GM12878 (cell line): ENCODE results near the gene PAPOLA. TPM values are rescaled to one million over a fixed set of nuclear protein-coding genes. Genes with fewer than 3 reads are reported as not detected.

Experiments used
- ATAC-seq: fragments of 200-7000 bp; cut with Tn5 transposase; 3 replicates; pipeline ENCODE4 v1.9.1; 2020; ENCODE audit warnings: mild to moderate bottlenecking, moderate library complexity
- Bru-seq: library from RNA; stranded (reverse); fragments of 400-500 nt; gene quantifications from one replicate; lab custom pipeline; 2021; lab: Mats Ljungman, UMichigan
- BruChase-seq, 2 experiments: library from RNA; stranded (reverse); fragments of 400-500 nt; gene quantifications; one replicate each; lab custom pipeline; 2021; lab: Mats Ljungman, UMichigan
- BruUV-seq: library from RNA; stranded (reverse); fragments of 400-500 nt; replicated peaks from 2 replicates; lab custom pipeline; 2021; lab: Mats Ljungman, UMichigan
- CTCF ChIA-PET: fragments of 300-600 bp; sonication (Branson Sonifier 250); formaldehyde crosslinking; extraction: SDS; loops from one replicate; lab custom pipeline; 2021; ENCODE audit warnings: inconsistent platforms; lab: Yijun Ruan, JAX
- POLR2A ChIA-PET: fragments of 350-600 bp; formaldehyde crosslinking; extraction: SDS; loops from one replicate; lab custom pipeline; 2021; ENCODE audit warnings: inconsistent platforms; lab: Charles Lee
- RAD21 ChIA-PET: fragments of 300-600 bp; sonication (Branson Sonifier 250); formaldehyde crosslinking; loops from one replicate; lab custom pipeline; 2023; ENCODE audit warnings: antibody characterized with exemption; ENCODE audit not compliant: unreplicated experiment; lab: Charles Lee
- SMC1A ChIA-PET: fragments of 300-600 bp; sonication (Branson Sonifier 250); formaldehyde crosslinking; loops from one replicate; lab custom pipeline; 2023; ENCODE audit not compliant: unreplicated experiment, uncharacterized antibody; lab: Charles Lee
- DNase-seq: peaks from one replicate; pipeline ENCODE4 v3.0.0-alpha.2; 2011; ENCODE audit warnings: low read depth, low spot score
- FAIRE-seq: peaks from 3 replicates; lab custom pipeline; 2011; peaks lifted over from hg19 to GRCh38; lab: Jason Lieb, UNC
- H2AFZ ChIP-seq: 2 replicates; pipeline ENCODE4 v1.6.0; 2011; ENCODE audit warnings: low read depth, low read length, control low read depth; ENCODE audit not compliant: control insufficient read depth
- H3K27ac ChIP-seq: 2 replicates; pipeline ENCODE4 v1.5.1; 2011; ENCODE audit warnings: control low read depth; ENCODE audit not compliant: control insufficient read depth, insufficient read depth
- H3K27me3 ChIP-seq, 2 experiments: replicated peaks in 1 of 2; 2 replicates each; pipeline versions ENCODE4 v1.6.0 to v1.6.1; 2011; ENCODE audit warnings: low read length in 1 of 2; ENCODE audit not compliant: control insufficient read depth in 2 of 2, insufficient read depth in 2 of 2
- H3K36me3 ChIP-seq, 2 experiments: 2 replicates each; pipeline ENCODE4 v1.5.1; 2011; ENCODE audit warnings: low read length in 1 of 2; ENCODE audit not compliant: control insufficient read depth in 2 of 2, insufficient read depth in 2 of 2
- H3K4me1 ChIP-seq: 2 replicates; pipeline ENCODE4 v1.6.1; 2011; ENCODE audit warnings: mild to moderate bottlenecking, low read length, moderate library complexity, mixed read lengths; ENCODE audit not compliant: control insufficient read depth, insufficient read depth
- H3K4me2 ChIP-seq: 2 replicates; pipeline ENCODE4 v1.6.0; 2011; ENCODE audit warnings: control low read depth; ENCODE audit not compliant: control insufficient read depth, insufficient read depth
- H3K4me3 ChIP-seq: fragments of 200-600 bp; sonication (generic); 2 replicates; pipeline ENCODE4 v1.5.1; 2016
- H3K79me2 ChIP-seq: 2 replicates; pipeline ENCODE4 v1.6.0; 2011; ENCODE audit warnings: low read length; ENCODE audit not compliant: control insufficient read depth, insufficient read depth
- H3K9ac ChIP-seq: 2 replicates; pipeline ENCODE4 v1.8.0; 2011; ENCODE audit warnings: low read length, control low read depth, mixed read lengths; ENCODE audit not compliant: control insufficient read depth, insufficient read depth
- H3K9me3 ChIP-seq: replicated peaks from 3 replicates; pipeline ENCODE4 v1.5.1; 2011; ENCODE audit warnings: mild to moderate bottlenecking, low read length; ENCODE audit not compliant: control insufficient read depth, insufficient read depth
- H4K20me1 ChIP-seq: 2 replicates; pipeline ENCODE4 v1.6.0; 2011; ENCODE audit not compliant: control insufficient read depth, insufficient read depth
- ATF7 ChIP-seq: fragments of 450-650 bp; IDR thresholded peaks from 2 replicates; pipeline ENCODE4 v1.6.1; 2016; ENCODE audit warnings: low read depth, mild to moderate bottlenecking
- CBFB ChIP-seq: IDR thresholded peaks from 2 replicates; pipeline ENCODE4 v1.6.1; 2016; ENCODE audit warnings: antibody characterized with exemption, low read depth
- DPF2 ChIP-seq: fragments of 450-650 bp; IDR thresholded peaks from 2 replicates; pipeline ENCODE4 v1.6.1; 2017; ENCODE audit warnings: mild to moderate bottlenecking
- MXI1 ChIP-seq: fragments of 150-350 bp; IDR thresholded peaks from 2 replicates; pipeline ENCODE4 v1.6.1; 2011; ENCODE audit warnings: low read depth, mild to moderate bottlenecking, inconsistent platforms, low read length, improper control_type of control experiment
- SIN3A ChIP-seq: IDR thresholded peaks from 2 replicates; pipeline ENCODE4 v1.6.1; 2012; ENCODE audit warnings: low read depth, low read length, improper control_type of control experiment
- SMAD5 ChIP-seq: IDR thresholded peaks from 2 replicates; pipeline ENCODE4 v1.6.1; 2016; ENCODE audit warnings: antibody characterized with exemption, low read depth
- SP1 ChIP-seq: IDR thresholded peaks from one replicate; pipeline ENCODE4 v1.6.1; 2011; ENCODE audit warnings: low read depth, low read length
- SREBF1 ChIP-seq: IDR thresholded peaks from 2 replicates; pipeline ENCODE4 v1.6.1; 2012; ENCODE audit warnings: mild to moderate bottlenecking, low read length
- SRF ChIP-seq, 2 experiments: IDR thresholded peaks; 2 replicates each; pipeline ENCODE4 v1.6.1; 2011; ENCODE audit warnings: low read depth in 2 of 2, low read length in 2 of 2, mild to moderate bottlenecking in 1 of 2, moderate library complexity in 1 of 2
- TARDBP ChIP-seq: IDR thresholded peaks from 2 replicates; pipeline ENCODE4 v1.6.1; 2016; ENCODE audit warnings: borderline replicate concordance
- WGBS: methylation state at CpG from one replicate; pipeline ENCODE4 v1.1.6; 2016; ENCODE audit warnings: low lambda C conversion rate; ENCODE audit not compliant: insufficient replicate concordance, insufficient coverage; ENCODE audit errors: missing lambda C conversion rate; 5-methylcytosine and 5-hydroxymethylcytosine counted together
- in situ Hi-C: fragments of 300-500 bp; cut with MboI; formaldehyde crosslinking; loops from 9 replicates; pipeline ENCODE4 v1.14.3; 2018; ENCODE audit warnings: mixed read lengths
- intact Hi-C: fragments of 100-400 bp; cut with micrococcal nuclease; formaldehyde crosslinking; loops from one replicate; pipeline ENCODE4 v1.14.2; 2022; ENCODE audit not compliant: unreplicated experiment
- long read RNA-seq, 2 experiments: library from polyadenylated mRNA; unstranded; transcript quantifications; one replicate each; pipeline ENCODE4 v2.0.0, GENCODE V29; 2019 to 2020
- polyA minus RNA-seq, 3 experiments: library from RNA; depleted of rRNA, polyadenylated mRNA; stranded (reverse); fragments of >200 nt; gene quantifications; 2 replicates each; pipeline ENCODE4 v1.2.3, GENCODE V29; 2011
- polyA plus RNA-seq, 11 experiments: library from polyadenylated mRNA; depleted of rRNA in 4 of 11; unstranded in 6 of 11; stranded (reverse) in 5 of 11; fragments of >200 nt; fragmentation: Nextera tagmentation in 4 of 11; fragmentation: Illumina TruSeq in 1 of 11; extraction: Ambion mirVana in 4 of 11; extraction: Trizol in 1 of 11; gene quantifications; 1 replicate in 1 of 11; 2 replicates in 10 of 11; pipeline versions ENCODE4 v1.2.1 to v1.2.3, GENCODE V29; 2011 to 2016; ENCODE audit warnings: inconsistent platforms in 2 of 11, missing spikeins in 2 of 11, low read depth in 1 of 11
- total RNA-seq, 4 experiments: library from RNA; depleted of rRNA in 3 of 4; stranded (reverse); fragments of >200 nt in 3 of 4; fragmentation: Illumina TruSeq in 1 of 4; extraction: Trizol in 1 of 4; gene quantifications; 2 replicates each; pipeline versions ENCODE4 v1.2.1 to v1.2.3, GENCODE V29; 2013 to 2021
- TF ChIP-seq, protein P1 (sequence below): fragments of 450-650 bp; conservative IDR thresholded peaks from 2 replicates; pipeline ENCODE4 v1.6.1; 2017; ENCODE audit warnings: mild to moderate bottlenecking, moderate library complexity
- TF ChIP-seq, protein P2 (sequence below): fragments of 450-650 bp; IDR thresholded peaks from 2 replicates; pipeline ENCODE4 v1.6.1; 2017; ENCODE audit warnings: low read depth, mild to moderate bottlenecking, moderate library complexity
- TF ChIP-seq, protein P3 (sequence below): fragments of 450-650 bp; IDR thresholded peaks from 2 replicates; pipeline ENCODE4 v1.6.1; 2016; ENCODE audit warnings: mild to moderate bottlenecking

PAPOLA gene
- 478 and 480 TPM in 2 replicates for total RNA-seq (2013; cell fraction: nucleolus; rRNA removed)
- total RNA-seq (2014; rRNA removed) (83.8 and 90.7 TPM in 2 replicates), total RNA-seq (2014; rRNA removed; fragmentation: Illumina TruSeq; extraction: Trizol) (106 and 108 TPM in 2 replicates), total RNA-seq (2021) (119 and 122 TPM in 2 replicates), polyA plus RNA-seq (2011; rRNA removed) (185 and 260 TPM in 2 replicates), polyA plus RNA-seq (2014; fragmentation: Illumina TruSeq; extraction: Trizol) (127 and 150 TPM in 2 replicates), polyA plus RNA-seq (2014; fragmentation: Nextera tagmentation; extraction: Ambion mirVana) (10 to 100 TPM; 46.0 to 53.2 TPM), polyA plus RNA-seq (2014; rRNA removed) (66.1 and 78.7 TPM in 2 replicates), polyA plus RNA-seq (2016; fragmentation: Nextera tagmentation; extraction: Ambion mirVana) (100 to 1,000 TPM; 139 to 156 TPM), polyA minus RNA-seq (2011; rRNA and poly(A)+ RNA removed) (170 and 260 TPM in 2 replicates), Bru-seq, nascent RNA (percentile 94 among the genes with signal in this experiment), BruChase-seq, experiment 1, labeled RNA remaining after a 6-hour chase (percentile 97 among the genes with signal in this experiment), BruChase-seq, experiment 2, labeled RNA remaining after a 2-hour chase (percentile 97 among the genes with signal in this experiment)
- 50.1 TPM for polyA plus RNA-seq (2011; ENCODE audit: low read depth)
- polyA plus RNA-seq (2011; cell fraction: cytosol; rRNA removed), result 103 and 109 TPM in 2 replicates
- polyA plus RNA-seq (2011; cell fraction: nucleus; rRNA removed), result 108 and 113 TPM in 2 replicates
- 73.7 and 92.7 TPM in 2 replicates for polyA plus RNA-seq (2012)
- 61.6 and 93.7 TPM in 2 replicates for polyA minus RNA-seq (2011; cell fraction: cytosol; rRNA and poly(A)+ RNA removed)
- polyA minus RNA-seq (2011; cell fraction: nucleus; rRNA and poly(A)+ RNA removed), result 137 and 220 TPM in 2 replicates
- long read RNA-seq, experiment 1, full-length matches to known transcripts, result 62 of 77 reads
- long read RNA-seq, experiment 1, partial matches to known transcripts, result 8 of 77 reads
- long read RNA-seq, experiment 1, other reads (novel, unspliced or antisense), result 7 of 77 reads
- long read RNA-seq, experiment 2, full-length matches to known transcripts, result 37 of 116 reads
- long read RNA-seq, experiment 2, partial matches to known transcripts, result 74 of 116 reads
- long read RNA-seq, experiment 2, other reads (novel, unspliced or antisense), result 5 of 116 reads

DNA sequence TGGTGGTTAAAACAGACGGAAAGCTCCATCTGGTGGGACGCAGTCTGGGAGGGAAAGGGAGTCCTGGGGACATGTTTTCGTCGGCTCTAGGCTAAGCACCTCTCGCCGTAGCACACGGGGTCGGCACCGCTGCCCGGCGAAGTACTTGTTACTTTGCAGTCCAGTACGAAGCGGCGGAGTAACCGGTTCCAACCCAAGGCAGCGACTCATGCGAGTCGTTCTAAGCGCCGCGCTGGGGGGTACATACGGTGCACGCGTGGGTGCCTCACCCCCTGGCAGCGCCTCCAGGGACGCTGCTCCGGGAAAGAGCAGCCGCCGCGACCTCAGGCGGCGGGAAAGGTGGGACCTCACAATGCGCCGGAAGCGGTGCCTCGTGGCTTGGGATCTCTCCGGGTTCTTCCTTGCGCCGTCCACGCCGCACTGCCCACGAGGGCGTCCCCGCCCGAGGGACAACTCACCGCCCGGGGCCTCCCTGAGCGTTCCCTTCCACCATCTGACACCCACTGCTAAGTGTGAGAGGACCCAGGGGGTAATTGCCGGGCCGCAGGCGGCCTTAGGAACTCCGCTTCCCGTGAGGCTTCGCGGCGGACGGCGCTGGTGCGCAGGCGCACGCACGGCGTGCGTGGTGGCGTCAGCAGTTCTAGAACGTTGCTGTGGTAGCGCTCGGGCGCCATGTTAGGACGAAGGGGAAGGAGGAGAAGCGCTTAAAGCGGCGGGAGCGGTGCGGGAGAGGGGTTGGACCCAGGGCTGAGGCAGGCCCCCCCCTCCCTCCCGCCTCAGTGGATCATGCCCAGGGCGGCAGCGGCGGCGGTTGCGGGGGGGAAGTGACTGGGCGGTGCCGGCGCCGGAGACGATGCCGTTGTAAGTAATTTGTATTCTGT, at the start of gene PAPOLA:
PAPOLA (plus strand) TSS at position 643 of the 881 bp plus-strand sequence; CDS start at position 854, 211 bp downstream.
- POLR2A ChIA-PET, result interaction anchor here (1.1 to 1.5 kb wide), 3 partner anchors 10 to 86 kb away, joined by 3 to 13 read pairs (median 4); no protein-coding TSS in a partner anchor
- intact Hi-C loops, result loop anchor here (5.0 kb wide), 1 partner anchor 110 kb away; the partner anchor contains the start of gene AK7
- peak; percentile 13 for FAIRE-seq
- TF ChIP-seq SMAD5 (peak; percentile 58; the same call in 1 of the 2 replicates), CBFB (peak; percentile 68; the same call in 1 of the 2 replicates), SREBF1 (no peak), TARDBP (0 out of 2 replicates have a peak, but pooled peaks have one; percentile 49), SIN3A (peak; percentile 50), DPF2 (peak; percentile 46; the same call in 1 of the 2 replicates), ATF7 (no peak), MXI1 (peak; percentile 74), SP1 (no peak), SRF (IDR thresholded peaks at IDR 0.05; ENCODE audit: low read depth in 2 of 2, low read length in 2 of 2) (0 out of 4 replicates have a peak, but pooled peaks of 1 of the 2 experiments have one; percentile 9)
- TF ChIP-seq, protein P1, sequence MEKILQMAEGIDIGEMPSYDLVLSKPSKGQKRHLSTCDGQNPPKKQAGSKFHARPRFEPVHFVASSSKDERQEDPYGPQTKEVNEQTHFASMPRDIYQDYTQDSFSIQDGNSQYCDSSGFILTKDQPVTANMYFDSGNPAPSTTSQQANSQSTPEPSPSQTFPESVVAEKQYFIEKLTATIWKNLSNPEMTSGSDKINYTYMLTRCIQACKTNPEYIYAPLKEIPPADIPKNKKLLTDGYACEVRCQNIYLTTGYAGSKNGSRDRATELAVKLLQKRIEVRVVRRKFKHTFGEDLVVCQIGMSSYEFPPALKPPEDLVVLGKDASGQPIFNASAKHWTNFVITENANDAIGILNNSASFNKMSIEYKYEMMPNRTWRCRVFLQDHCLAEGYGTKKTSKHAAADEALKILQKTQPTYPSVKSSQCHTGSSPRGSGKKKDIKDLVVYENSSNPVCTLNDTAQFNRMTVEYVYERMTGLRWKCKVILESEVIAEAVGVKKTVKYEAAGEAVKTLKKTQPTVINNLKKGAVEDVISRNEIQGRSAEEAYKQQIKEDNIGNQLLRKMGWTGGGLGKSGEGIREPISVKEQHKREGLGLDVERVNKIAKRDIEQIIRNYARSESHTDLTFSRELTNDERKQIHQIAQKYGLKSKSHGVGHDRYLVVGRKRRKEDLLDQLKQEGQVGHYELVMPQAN, result peak; percentile 59
- TF ChIP-seq, protein P2, sequence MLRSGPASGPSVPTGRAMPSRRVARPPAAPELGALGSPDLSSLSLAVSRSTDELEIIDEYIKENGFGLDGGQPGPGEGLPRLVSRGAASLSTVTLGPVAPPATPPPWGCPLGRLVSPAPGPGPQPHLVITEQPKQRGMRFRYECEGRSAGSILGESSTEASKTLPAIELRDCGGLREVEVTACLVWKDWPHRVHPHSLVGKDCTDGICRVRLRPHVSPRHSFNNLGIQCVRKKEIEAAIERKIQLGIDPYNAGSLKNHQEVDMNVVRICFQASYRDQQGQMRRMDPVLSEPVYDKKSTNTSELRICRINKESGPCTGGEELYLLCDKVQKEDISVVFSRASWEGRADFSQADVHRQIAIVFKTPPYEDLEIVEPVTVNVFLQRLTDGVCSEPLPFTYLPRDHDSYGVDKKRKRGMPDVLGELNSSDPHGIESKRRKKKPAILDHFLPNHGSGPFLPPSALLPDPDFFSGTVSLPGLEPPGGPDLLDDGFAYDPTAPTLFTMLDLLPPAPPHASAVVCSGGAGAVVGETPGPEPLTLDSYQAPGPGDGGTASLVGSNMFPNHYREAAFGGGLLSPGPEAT, result peak; percentile 79
- TF ChIP-seq, protein P3, sequence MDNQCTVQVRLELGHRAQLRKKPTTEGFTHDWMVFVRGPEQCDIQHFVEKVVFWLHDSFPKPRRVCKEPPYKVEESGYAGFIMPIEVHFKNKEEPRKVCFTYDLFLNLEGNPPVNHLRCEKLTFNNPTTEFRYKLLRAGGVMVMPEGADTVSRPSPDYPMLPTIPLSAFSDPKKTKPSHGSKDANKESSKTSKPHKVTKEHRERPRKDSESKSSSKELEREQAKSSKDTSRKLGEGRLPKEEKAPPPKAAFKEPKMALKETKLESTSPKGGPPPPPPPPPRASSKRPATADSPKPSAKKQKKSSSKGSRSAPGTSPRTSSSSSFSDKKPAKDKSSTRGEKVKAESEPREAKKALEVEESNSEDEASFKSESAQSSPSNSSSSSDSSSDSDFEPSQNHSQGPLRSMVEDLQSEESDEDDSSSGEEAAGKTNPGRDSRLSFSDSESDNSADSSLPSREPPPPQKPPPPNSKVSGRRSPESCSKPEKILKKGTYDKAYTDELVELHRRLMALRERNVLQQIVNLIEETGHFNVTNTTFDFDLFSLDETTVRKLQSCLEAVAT, result 0 out of 2 replicates have a peak, but pooled peaks have one; percentile 34

More for the DNA sequence above, at the start of gene PAPOLA:
- peak within 1 kb of the TSS; percentile 92 for H3K9ac ChIP-seq
- RAD21 ChIA-PET, result no interaction called here
- H4K20me1 ChIP-seq, result no peaks in the 10 kb centered on the region
- DNase-seq, result peak; percentile 90
- peak within 1 kb of the TSS; percentile 88 for H2AFZ ChIP-seq
- H3K27me3 ChIP-seq, result no peaks in the 10 kb centered on the region
- H3K27ac ChIP-seq, result peak within 1 kb of the TSS; percentile 88
- under 1% methylated on average over 75 of the region's 87 CpGs for WGBS
- TSS peak; percentile 93 for BruUV-seq
- CTCF ChIA-PET, result interaction anchor here (1.2 kb wide), 1 partner anchor 11 kb away, joined by 3 read pairs; no protein-coding TSS in a partner anchor
- H3K9me3 ChIP-seq, result no peaks in the 10 kb centered on the region
- SMC1A ChIA-PET, result interaction anchor here (1.4 to 1.6 kb wide), 2 partner anchors 10 to 24 kb away, joined by 4 read pairs; no protein-coding TSS in a partner anchor
- peak within 1 kb of the TSS; percentile 90 for H3K4me2 ChIP-seq
- H3K4me1 ChIP-seq, result peaks cover 10% of the 10 kb centered on the region
- peak within 1 kb of the TSS; percentile 93 for H3K4me3 ChIP-seq
- in situ Hi-C loops, result no loop called here
- peaks cover 58% of the 10 kb centered on the region for H3K79me2 ChIP-seq
- H3K36me3 ChIP-seq, result no peaks in the 10 kb centered on the region; a peak in 1 of 4 replicates
- peak; percentile 92 for ATAC-seq
